GM23248 (cell line): Measurements from ENCODE around the gene RITA1.

Source experiments
- EZH2 ChIP-seq: fragments of 200-600 bp; sonication (generic); IDR thresholded peaks from 2 replicates; pipeline ENCODE4 v1.6.1; 2018; ENCODE audit warnings: antibody characterized with exemption, mild to moderate bottlenecking; ENCODE audit not compliant: insufficient read depth, poor library complexity, severe bottlenecking
- EZH2phosphoT487 ChIP-seq: fragments of 200-600 bp; sonication (generic); IDR thresholded peaks from 2 replicates; pipeline ENCODE4 v1.6.1; 2018; ENCODE audit warnings: antibody characterized with exemption, moderate library complexity, mild to moderate bottlenecking, low read depth; ENCODE audit not compliant: insufficient read depth

DNA sequence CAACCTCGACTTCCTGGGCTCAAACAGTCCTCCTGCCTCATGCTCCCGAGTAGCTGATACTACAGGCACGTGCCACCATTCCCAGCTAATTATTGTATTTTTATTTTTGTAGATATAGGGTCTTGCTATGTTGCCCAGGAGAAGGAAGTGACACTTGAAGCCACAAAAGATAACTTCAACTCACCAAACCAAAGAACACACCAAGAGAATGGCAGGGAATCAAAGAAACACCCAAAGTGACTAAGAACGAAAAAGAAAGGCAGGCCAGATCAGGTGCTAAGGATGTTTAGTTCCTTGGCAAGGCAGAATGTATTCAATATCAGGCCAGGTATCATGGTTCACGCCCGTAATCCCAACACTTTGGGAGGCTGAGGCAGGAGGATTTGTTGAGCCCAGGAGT is 25.6 kb downstream of the RITA1 start:
- TF ChIP-seq EZH2phosphoT487: no peak
- no peak for TF ChIP-seq EZH2
